Natural killer cell treated with Interleukin-12 subunit alpha and Interleukin-12 subunit beta and Interleukin-15 and Interleukin-18, amount 100 ng/mL, for 72 hours (primary cell): ENCODE data around the gene ADGRG3. TPM values are rescaled to one million over a fixed set of nuclear protein-coding genes. Genes with fewer than 3 reads are reported as not detected.

Experiments
- ATAC-seq, 2 donors: fragments of 150-1000 bp; cut with Tn5 transposase in 1 of 2; sonication (Bioruptor Pico), chemical (Tn5 transposase) in 1 of 2; 2 replicates each; pipeline ENCODE4 v1.10.0; 2021
- DNase-seq: peaks from one replicate; pipeline ENCODE4 v3.0.0; 2022; ENCODE audit warnings: low spot score
- H3K27ac Mint-ChIP-seq, 2 donors: 1 replicate in 1 of 2; 2 replicates in 1 of 2; pipeline ENCODE4 v1.8.0; 2022; ENCODE audit warnings: mixed read lengths in 2 of 2, mild to moderate bottlenecking in 1 of 2, moderate library complexity in 1 of 2
- H3K27me3 Mint-ChIP-seq, 2 donors: 1 replicate in 1 of 2; 2 replicates in 1 of 2; pipeline ENCODE4 v1.8.0; 2022; ENCODE audit warnings: mixed read lengths in 2 of 2
- H3K36me3 Mint-ChIP-seq: one replicate; pipeline ENCODE4 v1.8.0; 2022; ENCODE audit warnings: mixed read lengths
- H3K4me1 Mint-ChIP-seq, 2 donors: 1 replicate in 1 of 2; 2 replicates in 1 of 2; pipeline ENCODE4 v1.8.0; 2022; ENCODE audit warnings: low read depth in 2 of 2, mixed read lengths in 2 of 2, mild to moderate bottlenecking in 1 of 2
- H3K4me3 Mint-ChIP-seq: one replicate; pipeline ENCODE4 v1.8.0; 2022; ENCODE audit warnings: mixed read lengths
- H3K9me3 Mint-ChIP-seq: 2 replicates; pipeline ENCODE4 v1.8.0; 2022; ENCODE audit warnings: mixed read lengths
- total RNA-seq, 2 donors: library from RNA; stranded (reverse); gene quantifications; one replicate each; pipeline ENCODE4 v1.2.3, GENCODE V29; 2022

ADGRG3 gene
- total RNA-seq, 2 donors from 2014 or later, result 25.4 to 28.9 TPM

GRCh38 chr16:57645691-57646387, 22.3 kb upstream of the ADGRG3 start:
- ATAC-seq (no peak), DNase-seq (no peak)
- no peaks in the 10 kb centered on the region for H3K27me3 Mint-ChIP-seq
- no peaks in the 10 kb centered on the region for H3K9me3 Mint-ChIP-seq
- peak overlapping the region in 1 of 2 donors; percentile 55 for H3K27ac Mint-ChIP-seq
- peaks cover 38% of the 10 kb centered on the region in 2 donors for H3K4me1 Mint-ChIP-seq
- H3K36me3 Mint-ChIP-seq, result no peaks in the 10 kb centered on the region
- H3K4me3 Mint-ChIP-seq, result peak overlapping the region; percentile 13

DNA sequence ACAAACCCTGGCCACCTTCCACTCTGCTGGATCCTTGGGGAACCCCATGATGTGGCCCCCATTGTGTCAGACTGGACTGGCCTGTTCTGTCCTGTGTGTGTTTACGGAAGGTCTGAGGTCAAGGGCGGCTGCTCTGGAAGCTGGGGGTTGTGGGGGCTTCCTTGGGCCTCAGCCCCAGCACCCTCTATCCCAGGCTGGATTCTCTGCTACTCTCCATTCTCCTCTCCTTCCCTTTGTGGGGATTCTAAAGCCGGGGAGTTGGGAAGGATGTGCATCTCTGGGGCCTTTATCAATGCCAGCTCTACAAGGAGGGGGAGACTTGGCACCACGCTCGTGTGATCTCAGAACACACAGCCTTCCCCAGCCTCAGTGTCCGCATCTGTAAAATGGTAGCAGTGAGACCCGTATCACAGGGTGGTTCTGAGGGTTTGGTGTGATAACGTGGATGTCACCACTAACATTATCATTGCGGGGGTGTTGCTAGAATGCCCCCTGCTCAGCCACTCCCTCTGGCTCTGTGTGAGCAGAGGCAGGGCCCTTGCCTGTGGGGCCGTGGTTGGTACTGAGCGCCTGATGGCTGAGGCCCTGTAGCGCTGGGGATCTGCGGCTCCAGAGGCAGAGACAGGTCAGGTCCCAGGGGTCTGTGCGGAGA, 21.6 kb upstream of the ADGRG3 start:
- Mint-ChIP-seq H3K4me3 (peak overlapping the region; percentile 76), H3K36me3 (no peaks in the 10 kb centered on the region), H3K27me3 (no peaks in the 10 kb centered on the region), H3K4me1 (peaks cover 44 to 45% of the 10 kb centered on the region in 2 donors), H3K27ac (peak overlapping the region; percentile 84 to 86), H3K9me3 (no peaks in the 10 kb centered on the region)
- DNase-seq (no peak), ATAC-seq (peak; percentile 33 to 45)

DNA sequence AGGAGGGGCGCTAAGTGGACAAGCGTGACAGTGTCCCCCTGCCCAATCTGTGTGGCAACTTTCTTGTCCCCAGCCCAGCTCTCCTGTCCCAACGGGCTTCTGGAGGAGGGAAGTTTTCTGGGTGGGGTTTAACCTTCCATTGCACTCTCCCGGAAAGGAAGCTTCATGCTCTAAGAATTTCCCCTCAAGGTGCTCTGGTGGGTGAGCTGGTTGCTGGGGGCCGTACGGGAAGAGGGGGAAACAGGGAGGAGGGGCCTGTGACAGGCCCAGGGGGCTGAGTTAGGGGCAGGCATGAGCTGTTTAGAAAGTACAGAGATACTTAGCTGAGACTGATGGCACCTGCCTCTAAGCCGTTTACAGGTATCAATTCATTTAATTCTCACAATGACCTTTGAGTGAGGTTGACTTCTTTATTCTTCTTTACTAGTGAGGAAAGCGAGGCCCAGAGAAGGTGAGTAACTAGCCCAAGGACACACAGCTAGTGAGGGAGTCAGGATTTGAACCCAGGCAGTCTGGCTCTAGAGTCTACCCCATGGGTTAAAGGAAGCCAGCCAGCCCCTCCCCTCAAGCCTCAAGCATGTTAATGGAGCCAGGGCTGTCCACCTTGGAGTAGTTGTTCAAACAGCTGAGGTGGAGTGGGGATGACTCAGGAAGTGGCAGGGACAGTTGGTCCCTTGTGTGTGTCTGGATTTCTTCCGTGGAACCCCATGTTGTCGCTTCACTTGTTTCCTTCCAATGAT, 20.8 kb upstream of the ADGRG3 start:
- H3K27ac Mint-ChIP-seq, result peak overlapping the region; percentile 84 to 86
- H3K9me3 Mint-ChIP-seq, result no peaks in the 10 kb centered on the region
- DNase-seq (no peak), ATAC-seq (no peak)
- H3K27me3 Mint-ChIP-seq, result no peaks in the 10 kb centered on the region
- no peaks in the 10 kb centered on the region for H3K36me3 Mint-ChIP-seq
- peak overlapping the region; percentile 76 for H3K4me3 Mint-ChIP-seq
- peaks cover 52 to 53% of the 10 kb centered on the region in 2 donors for H3K4me1 Mint-ChIP-seq

- no peaks in the 10 kb centered on the region for H3K36me3 Mint-ChIP-seq
- no peaks in the 10 kb centered on the region for H3K9me3 Mint-ChIP-seq
- peak overlapping the region; percentile 76 for H3K4me3 Mint-ChIP-seq
- H3K27ac Mint-ChIP-seq, result peak overlapping the region; percentile 84 to 86
- no peaks in the 10 kb centered on the region for H3K27me3 Mint-ChIP-seq
- peak in 1 of 2 donors; percentile 3 for ATAC-seq
- H3K4me1 Mint-ChIP-seq, result peaks cover 53% of the 10 kb centered on the region in 2 donors
- no peak for DNase-seq
These were observed 20.0 kb upstream of the ADGRG3 start for GRCh38 chr16:57648125-57648524.

- Mint-ChIP-seq H3K27me3 (no peaks in the 10 kb centered on the region), H3K36me3 (no peaks in the 10 kb centered on the region), H3K4me1 (peaks cover 59% of the 10 kb centered on the region in 2 donors), H3K27ac (peak overlapping the region; percentile 84 to 86), H3K9me3 (no peaks in the 10 kb centered on the region), H3K4me3 (peak overlapping the region; percentile 76)
- DNase-seq, result peak; percentile 88
- peak; percentile 80 to 86 for ATAC-seq
These were observed 19.3 kb upstream of the ADGRG3 start for GRCh38 chr16:57648581-57649442.

DNA sequence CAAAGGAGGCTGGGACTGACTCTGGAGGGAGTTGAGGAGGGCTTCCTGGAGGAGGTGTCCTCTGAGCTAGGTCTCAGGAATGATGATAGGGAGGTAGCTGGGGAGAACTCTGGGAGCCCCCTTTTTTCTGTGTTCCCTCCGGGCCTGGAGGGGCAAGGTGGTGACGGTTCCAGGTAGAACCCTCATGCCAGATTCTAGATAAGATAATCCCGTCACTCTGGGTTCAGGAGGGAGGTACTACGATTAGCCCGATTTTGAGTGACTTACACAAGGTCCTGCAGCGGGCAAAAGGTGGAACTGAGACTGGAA, 18.7 kb upstream of the ADGRG3 start:
- Mint-ChIP-seq H3K36me3 (no peaks in the 10 kb centered on the region), H3K4me3 (peak overlapping the region; percentile 76)
- no peak for ATAC-seq

GRCh38 chr16:57649846-57650245, 18.3 kb upstream of the ADGRG3 start:
- Mint-ChIP-seq H3K27ac (peak overlapping the region in 1 of 2 donors; percentile 86), H3K27me3 (no peaks in the 10 kb centered on the region), H3K4me1 (peaks cover 61 to 62% of the 10 kb centered on the region in 2 donors), H3K4me3 (peak overlapping the region; percentile 32), H3K9me3 (no peaks in the 10 kb centered on the region), H3K36me3 (no peaks in the 10 kb centered on the region)
- ATAC-seq (no peak), DNase-seq (no peak)

More for the DNA sequence above, 18.7 kb upstream of the ADGRG3 start:
- Mint-ChIP-seq H3K27me3 (no peaks in the 10 kb centered on the region), H3K27ac (peak overlapping the region; percentile 84 to 86), H3K9me3 (no peaks in the 10 kb centered on the region), H3K4me1 (peaks cover 61 to 62% of the 10 kb centered on the region in 2 donors)
- no peak for DNase-seq

GRCh38 chr16:57651344-57652333, 16.5 kb upstream of the ADGRG3 start:
- peak overlapping the region; percentile 59 for H3K4me3 Mint-ChIP-seq
- peak; percentile 75 for DNase-seq
- no peaks in the 10 kb centered on the region for H3K27me3 Mint-ChIP-seq

DNA sequence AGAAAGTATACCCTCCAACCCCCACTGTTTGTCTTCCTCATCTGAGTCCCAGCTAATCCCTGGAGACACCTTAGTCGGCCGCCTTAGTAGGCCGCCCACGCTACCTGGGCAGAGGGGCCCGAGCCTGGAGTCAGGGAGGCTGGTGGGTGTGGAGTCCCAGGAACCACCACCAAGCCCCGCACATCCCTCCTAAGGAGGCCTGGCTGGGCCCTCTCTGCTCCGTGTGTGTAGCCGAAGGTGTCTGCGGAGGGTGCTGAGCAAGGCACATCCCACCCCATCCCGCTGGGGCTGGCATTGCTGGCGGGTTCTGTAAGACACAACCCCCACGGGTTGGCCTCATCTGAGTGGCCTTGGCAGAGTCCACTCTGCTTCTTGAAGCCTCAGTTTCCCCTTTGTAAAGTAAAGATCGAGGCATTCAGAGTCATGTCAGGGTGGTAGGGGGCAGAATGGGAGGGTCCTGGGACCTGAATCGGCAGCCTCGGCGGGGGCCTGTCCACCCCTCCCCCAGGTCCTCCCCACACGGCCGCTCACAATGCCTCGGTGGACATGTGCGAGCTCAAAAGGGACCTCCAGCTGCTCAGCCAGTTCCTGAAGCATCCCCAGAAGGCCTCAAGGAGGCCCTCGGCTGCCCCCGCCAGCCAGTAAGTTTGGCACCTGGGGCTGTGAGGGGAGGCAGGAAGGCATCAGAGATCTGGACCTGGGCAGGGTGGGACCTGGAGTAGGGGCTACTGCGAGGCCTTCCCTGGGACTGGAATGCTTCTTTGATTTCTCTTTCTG, 15.2 kb upstream of the ADGRG3 start:
- ATAC-seq, result no peak
- peaks cover 55 to 67% of the 10 kb centered on the region in 2 donors for H3K4me1 Mint-ChIP-seq
- peak overlapping the region; percentile 68 for H3K4me3 Mint-ChIP-seq
- peak overlapping the region; percentile 74 to 90 for H3K27ac Mint-ChIP-seq
- no peak for DNase-seq
- no peaks in the 10 kb centered on the region for H3K36me3 Mint-ChIP-seq
- H3K27me3 Mint-ChIP-seq, result no peaks in the 10 kb centered on the region
- H3K9me3 Mint-ChIP-seq, result no peaks in the 10 kb centered on the region

More at GRCh38 chr16:57651344-57652333, 16.5 kb upstream of the ADGRG3 start:
- H3K36me3 Mint-ChIP-seq, result no peaks in the 10 kb centered on the region
- peak; percentile 60 to 74 for ATAC-seq
- peaks cover 60 to 73% of the 10 kb centered on the region in 2 donors for H3K4me1 Mint-ChIP-seq
- H3K9me3 Mint-ChIP-seq, result no peaks in the 10 kb centered on the region
- H3K27ac Mint-ChIP-seq, result peak overlapping the region; percentile 74 to 90

DNA sequence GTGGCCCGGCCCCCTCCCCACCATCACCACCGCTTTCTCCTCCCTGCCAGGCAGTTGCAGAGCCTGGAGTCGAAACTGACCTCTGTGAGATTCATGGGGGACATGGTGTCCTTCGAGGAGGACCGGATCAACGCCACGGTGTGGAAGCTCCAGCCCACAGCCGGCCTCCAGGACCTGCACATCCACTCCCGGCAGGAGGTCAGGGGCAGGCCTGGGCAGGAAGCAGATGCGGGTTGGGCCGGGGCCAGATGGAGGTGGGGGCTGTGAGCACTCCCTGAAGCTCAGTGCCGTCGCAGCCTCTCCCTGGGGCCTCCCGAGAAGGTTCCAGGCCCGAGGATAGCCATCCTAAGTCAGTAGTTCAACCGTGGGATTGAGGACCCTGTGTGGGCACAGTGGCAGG, 14.2 kb upstream of the ADGRG3 start:
- Mint-ChIP-seq H3K4me3 (peak overlapping the region; percentile 68), H3K27me3 (no peaks in the 10 kb centered on the region), H3K36me3 (no peaks in the 10 kb centered on the region), H3K27ac (peak overlapping the region; percentile 74 to 90), H3K9me3 (no peaks in the 10 kb centered on the region), H3K4me1 (peaks cover 52 to 63% of the 10 kb centered on the region in 2 donors)
- DNase-seq (no peak), ATAC-seq (peak in 1 of 2 donors; percentile 31)

GRCh38 chr16:57656342-57656955, 11.7 kb upstream of the ADGRG3 start:
- Mint-ChIP-seq H3K9me3 (no peaks in the 10 kb centered on the region), H3K27ac (peak overlapping the region; percentile 74 to 90), H3K36me3 (no peaks in the 10 kb centered on the region), H3K4me3 (peak overlapping the region; percentile 66), H3K27me3 (no peaks in the 10 kb centered on the region), H3K4me1 (peaks cover 43 to 51% of the 10 kb centered on the region in 2 donors)
- peak in 1 of 2 donors; percentile 42 for ATAC-seq
- DNase-seq, result no peak
